IMR-90 (cell line): Measurements from ENCODE around the gene DENND1A. TPM values are rescaled to one million over a fixed set of nuclear protein-coding genes. Genes with fewer than 3 reads are reported as not detected.

Experiments
- ATAC-seq: fragments of 200-7000 bp; cut with Tn5 transposase; 2 replicates; pipeline ENCODE4 v1.9.1; 2020; ENCODE audit warnings: low read depth, mild to moderate bottlenecking, moderate library complexity
- BruUV-seq: library from RNA; stranded (reverse); fragments of 400-500 nt; replicated peaks from 2 replicates; lab custom pipeline; 2021; lab: Mats Ljungman, UMichigan
- CTCF ChIA-PET: fragments of 300-600 bp; formaldehyde crosslinking; extraction: SDS; loops from one replicate; lab custom pipeline; 2021; ENCODE audit warnings: antibody characterized with exemption; lab: Yijun Ruan, JAX
- POLR2A ChIA-PET: fragments of 300-600 bp; sonication (Branson Sonifier 250); formaldehyde crosslinking; loops from one replicate; lab custom pipeline; 2022; ENCODE audit warnings: antibody characterized with exemption; ENCODE audit not compliant: unreplicated experiment; lab: Charles Lee
- DNase-seq: peaks from one replicate; pipeline ENCODE4 v3.0.0; 2013
- H2AFZ ChIP-seq: replicated peaks from 2 replicates; pipeline ENCODE3; 2013; ENCODE audit warnings: low read length, mild to moderate bottlenecking; ENCODE audit not compliant: poor library complexity
- H2AK5ac ChIP-seq: 2 replicates; pipeline ENCODE4 v1.6.1; 2013; ENCODE audit warnings: low read depth, low read length, inconsistent platforms
- H2AK9ac ChIP-seq: replicated peaks from 2 replicates; pipeline ENCODE3; 2013; ENCODE audit warnings: mild to moderate bottlenecking, low read depth, low read length, moderate library complexity; ENCODE audit not compliant: poor library complexity
- H2BK120ac ChIP-seq: 2 replicates; pipeline ENCODE4 v1.6.1; 2013; ENCODE audit warnings: low read depth, low read length, inconsistent platforms
- H2BK15ac ChIP-seq: 3 replicates; pipeline ENCODE4 v1.6.1; 2013; ENCODE audit warnings: low read depth, low read length, inconsistent platforms
- H2BK20ac ChIP-seq: 2 replicates; pipeline ENCODE4 v1.6.1; 2013; ENCODE audit warnings: low read depth, mild to moderate bottlenecking, inconsistent platforms, low read length, moderate library complexity
- H2BK5ac ChIP-seq: 2 replicates; pipeline ENCODE4 v1.6.1; 2013; ENCODE audit warnings: mild to moderate bottlenecking, low read depth, low read length, inconsistent platforms; ENCODE audit not compliant: poor library complexity, severe bottlenecking
- H3K14ac ChIP-seq: replicated peaks from 2 replicates; pipeline ENCODE4 v1.6.1; 2013; ENCODE audit warnings: low read depth, low read length, inconsistent platforms
- H3K18ac ChIP-seq: 2 replicates; pipeline ENCODE4 v1.6.1; 2013; ENCODE audit warnings: low read depth, low read length, control low read depth
- H3K23ac ChIP-seq: 2 replicates; pipeline ENCODE4 v1.6.1; 2013; ENCODE audit warnings: low read depth, low read length, inconsistent platforms
- H3K27ac ChIP-seq: 2 replicates; pipeline ENCODE4 v1.5.1; 2013; ENCODE audit warnings: mild to moderate bottlenecking, control low read depth, low read length; ENCODE audit not compliant: insufficient read depth
- H3K27me3 ChIP-seq: 2 replicates; pipeline ENCODE4 v1.6.1; 2013; ENCODE audit warnings: low read length; ENCODE audit not compliant: control insufficient read depth, insufficient read depth
- H3K36me3 ChIP-seq: 2 replicates; pipeline ENCODE4 v1.6.1; 2013; ENCODE audit warnings: low read length, mixed read lengths; ENCODE audit not compliant: control insufficient read depth, insufficient read depth
- H3K4ac ChIP-seq: 2 replicates; pipeline ENCODE4 v1.6.1; 2013; ENCODE audit warnings: low read depth, low read length, inconsistent platforms
- H3K4me1 ChIP-seq: 2 replicates; pipeline ENCODE4 v1.6.1; 2013; ENCODE audit warnings: low read length, mixed read lengths; ENCODE audit not compliant: control insufficient read depth, insufficient read depth
- H3K4me2 ChIP-seq: 2 replicates; pipeline ENCODE4 v1.6.1; 2013; ENCODE audit warnings: low read depth, mild to moderate bottlenecking, control low read depth, low read length, moderate library complexity
- H3K4me3 ChIP-seq: 2 replicates; pipeline ENCODE4 v1.5.1; 2013; ENCODE audit warnings: low read depth, mild to moderate bottlenecking, control low read depth, low read length, moderate library complexity; ENCODE audit not compliant: insufficient read depth
- H3K56ac ChIP-seq: 2 replicates; pipeline ENCODE4 v1.6.1; 2013; ENCODE audit warnings: low read length, inconsistent platforms; ENCODE audit not compliant: insufficient read depth; ENCODE audit errors: extremely low read depth
- H3K79me1 ChIP-seq, 2 experiments: 2 replicates each; pipeline ENCODE4 v1.6.1; 2013; ENCODE audit warnings: low read length in 2 of 2, inconsistent platforms in 1 of 2, low read depth in 1 of 2
- H3K9ac ChIP-seq: 2 replicates; pipeline ENCODE4 v1.6.1; 2013; ENCODE audit warnings: low read depth, low read length, control low read depth
- H3K9me1 ChIP-seq: 2 replicates; pipeline ENCODE4 v1.6.1; 2013; ENCODE audit warnings: low read length, inconsistent platforms; ENCODE audit not compliant: insufficient read depth
- H3K9me3 ChIP-seq: 2 replicates; pipeline ENCODE4 v1.6.1; 2013; ENCODE audit warnings: low read length; ENCODE audit not compliant: control insufficient read depth, insufficient read depth
- H4K20me1 ChIP-seq: 2 replicates; pipeline ENCODE4 v1.6.1; 2013; ENCODE audit warnings: low read length, inconsistent platforms; ENCODE audit not compliant: insufficient read depth
- H4K5ac ChIP-seq: 2 replicates; pipeline ENCODE4 v1.6.1; 2013; ENCODE audit warnings: mild to moderate bottlenecking, low read depth, low read length, control low read depth
- H4K8ac ChIP-seq, 2 experiments: 2 replicates each; pipeline ENCODE4 v1.6.1; 2013; ENCODE audit warnings: low read depth in 2 of 2, low read length in 2 of 2, control low read depth in 1 of 2, inconsistent platforms in 1 of 2
- H4K91ac ChIP-seq: 2 replicates; pipeline ENCODE4 v1.6.1; 2013; ENCODE audit warnings: low read depth, low read length, inconsistent platforms; ENCODE audit not compliant: insufficient read depth
- CEBPB ChIP-seq: IDR thresholded peaks from 2 replicates; pipeline ENCODE4 v1.6.1; 2012; ENCODE audit warnings: low read depth, low read length, improper control_type of control experiment
- FOS ChIP-seq: fragments of 150-350 bp; IDR thresholded peaks from 2 replicates; pipeline ENCODE4 v1.6.1; 2016; ENCODE audit warnings: low read depth, low read length
- MAFK ChIP-seq: IDR thresholded peaks from 2 replicates; pipeline ENCODE4 v1.6.1; 2012; ENCODE audit warnings: low read depth, low read length, improper control_type of control experiment
- MAZ ChIP-seq: IDR thresholded peaks from 2 replicates; pipeline ENCODE4 v1.6.1; 2012; ENCODE audit warnings: low read depth, mild to moderate bottlenecking, low read length, improper control_type of control experiment, moderate library complexity, borderline replicate concordance
- POLR2A ChIP-seq: IDR thresholded peaks from 2 replicates; pipeline ENCODE4 v1.6.1; 2012; ENCODE audit warnings: mild to moderate bottlenecking, low read depth, low read length
- SMC3 ChIP-seq: fragments of 150-350 bp; IDR thresholded peaks from 2 replicates; pipeline ENCODE4 v1.6.1; 2016; ENCODE audit warnings: low read depth, mild to moderate bottlenecking, antibody characterized with exemption, low read length, moderate library complexity
- WGBS, 2 experiments: methylation state at CpG; one replicate each; pipeline versions ENCODE4 v1.1.5 to v1.1.7; 2013; ENCODE audit warnings: missing lambda C conversion rate in 2 of 2; ENCODE audit not compliant: insufficient read length in 1 of 2; ENCODE audit errors: extremely low coverage in 2 of 2; 5-methylcytosine and 5-hydroxymethylcytosine counted together
- dilution Hi-C: fragments of 300-500 bp; cut with HindIII; formaldehyde crosslinking; loops from one replicate; pipeline ENCODE4 v1.14.3; 2018; ENCODE audit warnings: low sequenced_read_pairs; ENCODE audit not compliant: unreplicated experiment
- in situ Hi-C: fragments of 300-500 bp; cut with MboI; formaldehyde crosslinking; loops from 3 replicates; pipeline ENCODE4 v1.14.3; 2019; ENCODE audit warnings: low sequenced_read_pairs, inconsistent platforms, mixed read lengths
- intact Hi-C: fragments of 100-400 bp; cut with micrococcal nuclease; formaldehyde crosslinking; loops from 2 replicates; pipeline ENCODE4 v1.10.0; 2022
- polyA plus RNA-seq, 3 experiments: library from polyadenylated mRNA; depleted of rRNA; stranded (reverse); fragments of >200 nt; gene quantifications; 2 replicates each; pipeline ENCODE4 v1.2.3, GENCODE V29; 2012; ENCODE audit warnings: low replicate concordance in 1 of 3
- total RNA-seq: library from RNA; depleted of rRNA; stranded (reverse); fragments of >200 nt; gene quantifications from 2 replicates; pipeline ENCODE4 v1.2.3, GENCODE V29; 2012
- TF ChIP-seq, protein P1 (sequence below): fragments of 150-350 bp; IDR thresholded peaks from 2 replicates; pipeline ENCODE4 v1.6.1; 2016; ENCODE audit warnings: low read depth, mild to moderate bottlenecking, low read length, moderate library complexity, borderline replicate concordance

DENND1A gene
- total and polyA plus RNA-seq, 2 of the 4 experiments (the other 2 are of a cell fraction) = 21.4 to 27.6 TPM

DNA sequence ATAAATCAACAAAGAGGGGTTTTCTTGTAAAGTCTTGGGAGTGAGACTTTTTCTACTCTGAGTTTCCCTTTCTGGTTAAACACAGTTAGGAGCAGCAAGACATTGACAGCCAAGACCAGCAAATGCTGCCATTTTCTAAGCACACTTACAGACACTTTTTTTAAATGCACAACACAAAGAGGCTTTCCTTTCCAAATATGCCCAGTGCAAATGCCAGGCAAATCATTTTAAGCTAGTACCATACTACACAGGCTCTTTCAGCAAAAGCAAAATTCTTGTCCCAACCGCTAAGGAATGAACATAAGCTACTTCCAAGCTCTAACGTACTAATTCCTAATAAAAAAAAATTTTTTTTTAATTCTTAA is 68.2 kb downstream of the DENND1A start:
- ATAC-seq = no peak
- no peak overlapping the region for H2AFZ ChIP-seq
- H3K9me1 ChIP-seq = no peaks in the 10 kb centered on the region
- no peaks in the 10 kb centered on the region for H3K27me3 ChIP-seq
- H4K91ac ChIP-seq = no peak overlapping the region
- H3K9ac ChIP-seq = no peak overlapping the region
- H3K36me3 ChIP-seq = no peaks in the 10 kb centered on the region
- H3K79me1 ChIP-seq = peaks cover 4 to 9% of the 10 kb centered on the region in 2 experiments; a peak in 2 of 4 replicates
- H2BK15ac ChIP-seq = no peak overlapping the region
- BruUV-seq = no TSS peak
- in situ Hi-C loops = no loop called here
- no peak overlapping the region for H3K4ac ChIP-seq
- no peak overlapping the region for H3K23ac ChIP-seq
- no peak overlapping the region for H3K18ac ChIP-seq
- H2BK20ac ChIP-seq = no peak overlapping the region
- no peak overlapping the region for H3K14ac ChIP-seq
- no peak overlapping the region for H2BK5ac ChIP-seq
- dilution Hi-C loops = no loop called here
- H3K56ac ChIP-seq = no peak overlapping the region
- H4K5ac ChIP-seq = no peak overlapping the region
- H3K4me2 ChIP-seq = no peak overlapping the region
- ChIA-PET POLR2A (no interaction called here), CTCF (no interaction called here)
- H2BK120ac ChIP-seq = no peak overlapping the region
- H3K27ac ChIP-seq = no peak overlapping the region
- H3K4me1 ChIP-seq = no peaks in the 10 kb centered on the region
- TF ChIP-seq MAZ (no peak), CEBPB (no peak), POLR2A (no peak), MAFK (no peak), FOS (no peak), SMC3 (no peak)
- TF ChIP-seq, protein P1, sequence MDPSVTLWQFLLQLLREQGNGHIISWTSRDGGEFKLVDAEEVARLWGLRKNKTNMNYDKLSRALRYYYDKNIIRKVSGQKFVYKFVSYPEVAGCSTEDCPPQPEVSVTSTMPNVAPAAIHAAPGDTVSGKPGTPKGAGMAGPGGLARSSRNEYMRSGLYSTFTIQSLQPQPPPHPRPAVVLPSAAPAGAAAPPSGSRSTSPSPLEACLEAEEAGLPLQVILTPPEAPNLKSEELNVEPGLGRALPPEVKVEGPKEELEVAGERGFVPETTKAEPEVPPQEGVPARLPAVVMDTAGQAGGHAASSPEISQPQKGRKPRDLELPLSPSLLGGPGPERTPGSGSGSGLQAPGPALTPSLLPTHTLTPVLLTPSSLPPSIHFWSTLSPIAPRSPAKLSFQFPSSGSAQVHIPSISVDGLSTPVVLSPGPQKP = no peak
- WGBS, 2 experiments = no CpG with 5 or more reads among the region's 2 CpGs
- H4K20me1 ChIP-seq = peaks cover 3% of the 10 kb centered on the region; the same call in 1 of the 2 replicates
- H3K4me3 ChIP-seq = no peak overlapping the region
- H4K8ac ChIP-seq = no peak overlapping the region
- DNase-seq = no peak
- H2AK9ac ChIP-seq = no peak overlapping the region
- H3K9me3 ChIP-seq = no peaks in the 10 kb centered on the region
- H2AK5ac ChIP-seq = no peak overlapping the region
- intact Hi-C loops = loop anchor here (2.0 kb wide), 1 partner anchor 23 kb away; no protein-coding TSS in a partner anchor
